Activated CD4-positive, alpha-beta T cell treated with anti-CD3 and anti-CD28 coated beads for 24 hours (primary cell): Measurements from ENCODE around the gene SMAD6.
A peak's percentile ranks its signal among the peaks of the same experiment; 100 is the strongest.

Experiments
- DNase-seq, 2 donors: peaks; one replicate each; pipeline ENCODE4 v3.0.0-alpha.2; 2020; ENCODE audit warnings: low read depth in 2 of 2

Gene SMAD6

DNA sequence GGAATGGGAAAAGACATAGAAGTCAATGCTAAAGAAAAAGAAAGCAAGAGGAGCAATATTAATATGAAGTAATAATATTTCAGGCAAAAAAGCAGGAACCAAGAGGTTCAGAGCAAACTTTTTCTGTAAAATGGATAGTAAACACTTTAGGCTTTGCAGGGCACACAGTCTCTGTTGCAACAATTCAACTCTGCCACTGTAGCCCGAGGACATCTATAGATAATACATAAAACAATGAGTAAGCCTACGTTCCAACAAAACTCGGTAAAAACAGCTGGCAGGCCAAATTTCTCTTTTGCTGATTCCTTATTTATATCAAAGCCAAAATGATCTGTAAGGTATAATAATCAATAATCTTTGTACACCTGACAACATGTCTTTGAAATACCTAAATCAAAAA is 56.8 kb downstream of the SMAD6 start:
- no peak for DNase-seq

DNA sequence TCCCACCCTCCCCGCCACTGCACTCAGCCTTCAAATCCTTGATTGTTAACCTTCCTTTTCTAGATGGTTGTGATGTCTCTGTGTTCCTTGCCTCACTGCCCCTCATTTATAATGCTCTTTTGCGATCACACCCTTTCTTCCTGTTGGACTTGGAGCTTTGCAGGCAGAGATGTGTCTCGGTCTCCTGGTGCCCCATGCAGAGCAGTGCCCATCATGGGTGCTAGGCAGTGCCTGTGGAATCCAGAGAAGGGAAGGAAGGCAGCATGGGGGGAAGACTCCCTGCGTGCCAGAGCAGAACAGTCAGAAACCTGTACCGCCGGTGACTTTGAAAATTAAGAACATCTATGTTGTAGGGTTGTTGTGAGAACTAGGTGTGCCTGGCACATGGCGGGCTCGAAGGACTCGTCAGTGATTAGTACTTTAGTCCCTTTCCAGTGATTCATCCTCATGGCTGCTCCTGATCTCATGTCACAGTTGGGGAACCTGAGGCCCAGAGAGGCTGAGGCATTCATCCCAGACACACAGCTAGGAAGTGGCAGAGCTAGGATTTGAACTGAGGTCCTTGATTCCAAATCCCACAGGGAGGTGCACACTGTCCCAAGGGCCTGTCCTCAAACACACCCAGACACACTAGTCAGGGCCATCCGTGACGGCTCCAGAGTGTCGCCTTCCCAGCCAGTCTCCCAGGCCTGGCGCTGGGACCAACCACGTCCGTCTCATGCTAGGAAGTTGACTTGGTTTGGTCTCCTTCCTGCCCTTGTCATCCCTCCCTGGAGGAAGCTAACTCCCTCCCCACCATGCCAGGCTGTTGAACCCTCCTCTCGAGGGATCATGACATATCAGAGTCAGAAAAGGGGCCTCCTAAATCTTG is 58.3 kb downstream of the SMAD6 start:
- no peak for DNase-seq

GRCh38 chr15:66760968-66761725 is 59.1 kb downstream of the SMAD6 start:
- DNase-seq: no peak

- no peak for DNase-seq
These were observed 59.9 kb downstream of the SMAD6 start for GRCh38 chr15:66761726-66762595.

DNA sequence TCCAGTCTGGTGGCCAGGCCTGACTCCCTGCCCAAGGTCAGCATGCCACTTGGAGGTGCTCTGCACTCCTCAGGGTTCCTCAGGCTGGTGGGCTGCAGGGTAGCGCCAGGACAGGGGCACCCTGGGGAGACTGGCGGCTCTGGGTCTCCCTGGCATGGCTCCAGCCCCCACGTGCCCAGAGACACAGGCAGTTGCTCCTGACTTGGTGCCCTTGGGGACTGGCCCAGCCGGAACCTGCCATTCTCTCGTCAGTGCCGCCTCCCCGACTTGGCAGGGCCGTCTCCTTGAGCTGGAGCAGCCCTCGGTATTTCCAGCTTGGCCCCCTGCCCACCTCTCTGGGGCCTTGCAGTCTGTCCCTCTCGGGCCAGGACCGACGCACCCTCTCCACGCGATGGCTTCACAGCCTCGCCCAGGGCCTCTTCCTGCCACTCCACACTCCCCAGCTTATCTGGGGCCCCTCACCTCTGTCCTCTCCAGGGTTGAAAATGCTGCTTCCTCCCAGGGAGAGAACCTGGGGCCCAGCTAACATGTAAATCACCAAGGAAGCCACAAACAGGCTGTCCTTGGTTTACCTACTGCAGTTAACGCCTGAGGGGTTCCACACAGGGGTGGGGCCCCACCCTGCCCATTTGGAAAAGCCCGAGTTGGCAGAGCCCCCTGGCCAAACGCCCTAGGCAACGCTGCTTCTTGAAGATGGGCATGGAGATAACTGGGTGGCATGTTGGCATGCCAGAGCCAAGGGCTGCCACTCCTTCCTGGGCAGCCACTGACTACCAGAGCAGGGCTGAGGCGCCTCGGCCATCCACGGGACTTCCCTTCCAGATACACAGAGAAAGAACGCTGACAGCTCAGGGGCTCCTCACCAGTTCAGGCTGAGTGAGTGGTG is 61.4 kb downstream of the SMAD6 start:
- DNase-seq: no peak

DNA sequence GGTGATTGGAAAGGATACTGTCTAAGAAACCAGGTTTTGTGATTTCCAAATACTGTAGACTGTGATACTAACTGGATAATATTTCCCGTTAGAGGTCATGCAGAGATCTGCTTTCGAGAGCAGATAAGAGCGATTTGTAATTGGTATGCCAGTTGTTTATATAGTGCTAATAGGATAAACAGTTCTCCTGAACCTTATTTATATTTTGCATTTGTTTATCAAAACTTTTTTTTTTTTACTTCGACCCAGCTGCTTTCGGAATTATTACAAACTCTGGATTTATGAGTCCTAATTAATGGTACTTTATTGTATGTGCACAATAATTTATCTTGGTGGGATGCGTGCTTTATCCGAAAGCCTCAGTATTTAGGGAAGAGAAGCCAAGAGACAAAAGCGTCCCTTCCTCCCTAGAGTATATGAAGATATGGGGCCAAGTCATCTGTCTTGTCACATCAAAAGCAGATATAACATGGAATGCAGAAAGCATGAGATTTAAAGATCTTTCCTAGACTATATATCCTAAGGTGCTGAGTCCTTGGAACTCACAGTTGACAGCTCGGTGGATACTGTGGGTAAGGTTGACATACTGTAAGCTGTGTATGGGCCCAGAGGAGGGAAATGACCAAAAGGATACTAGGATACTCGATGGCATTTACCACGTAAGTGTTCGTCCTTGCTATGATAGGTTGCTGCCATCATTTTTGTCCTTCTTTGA is 62.2 kb downstream of the SMAD6 start:
- DNase-seq: no peak

- DNase-seq: no peak
These were observed 63.6 kb downstream of the SMAD6 start for GRCh38 chr15:66765478-66766281.

DNA sequence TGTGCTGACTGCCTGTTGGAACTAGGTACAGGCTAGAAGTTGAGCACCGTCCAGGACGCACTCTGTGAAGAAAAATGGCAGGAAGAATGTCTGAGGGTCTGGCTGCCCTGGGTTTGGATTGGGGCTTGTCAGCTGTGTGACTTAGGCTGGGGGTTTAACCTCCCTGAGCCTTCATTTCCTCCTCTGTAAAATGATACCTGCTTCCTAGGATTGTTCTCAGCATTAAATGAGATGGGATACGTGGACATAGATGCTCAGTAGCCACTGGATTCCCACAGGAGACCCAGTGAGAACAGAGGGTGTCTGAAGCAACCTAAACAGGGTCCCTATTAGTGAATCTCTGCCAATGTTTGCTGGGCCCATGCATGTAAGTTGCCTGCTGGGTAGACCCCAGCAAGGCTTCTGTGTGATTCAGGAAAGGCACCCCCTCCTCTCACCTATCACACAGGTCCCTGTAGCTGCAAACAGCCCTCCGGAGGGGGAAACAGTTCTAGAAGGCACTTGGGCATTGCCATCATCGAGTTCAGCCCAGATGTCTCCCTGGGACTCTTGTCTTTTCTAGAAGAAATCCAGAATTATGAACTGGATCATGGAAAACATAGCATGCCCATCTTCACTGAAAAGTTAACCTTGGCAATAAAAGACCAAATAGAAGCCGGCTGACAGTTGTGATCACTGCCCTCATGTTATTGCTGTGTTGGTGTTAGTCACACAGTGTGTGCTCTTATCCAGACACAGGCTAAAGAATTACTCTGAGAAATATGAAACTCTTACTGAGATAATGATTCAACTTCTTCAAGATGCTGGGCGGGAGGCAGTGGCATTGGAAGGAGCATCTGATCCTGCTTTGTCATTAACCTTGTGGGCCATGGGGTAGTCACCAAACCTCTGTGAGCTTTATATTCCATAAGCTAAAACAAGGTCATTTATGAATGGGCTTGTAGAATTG is 64.5 kb downstream of the SMAD6 start:
- no peak for DNase-seq

DNA sequence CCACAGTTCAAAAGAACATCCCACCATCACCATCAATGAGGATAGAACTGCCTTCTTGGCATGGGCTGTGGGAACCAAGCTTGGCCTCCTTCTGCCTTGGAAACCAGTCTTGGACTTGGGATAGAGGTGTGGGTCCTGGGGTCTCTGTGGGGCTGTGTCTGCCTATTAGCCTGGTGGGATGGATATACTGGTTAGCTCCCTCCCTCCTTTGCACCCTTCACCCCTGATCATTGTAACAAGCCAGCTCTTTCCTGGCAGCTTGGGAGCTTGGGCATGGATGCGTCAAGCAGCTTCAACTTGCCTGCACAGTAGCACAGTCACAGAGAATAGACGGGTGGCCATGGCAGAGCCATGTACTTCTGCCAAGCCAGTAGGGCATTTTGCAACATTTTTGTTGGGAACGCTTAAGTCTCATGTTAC is 65.2 kb downstream of the SMAD6 start:
- no peak for DNase-seq

DNA sequence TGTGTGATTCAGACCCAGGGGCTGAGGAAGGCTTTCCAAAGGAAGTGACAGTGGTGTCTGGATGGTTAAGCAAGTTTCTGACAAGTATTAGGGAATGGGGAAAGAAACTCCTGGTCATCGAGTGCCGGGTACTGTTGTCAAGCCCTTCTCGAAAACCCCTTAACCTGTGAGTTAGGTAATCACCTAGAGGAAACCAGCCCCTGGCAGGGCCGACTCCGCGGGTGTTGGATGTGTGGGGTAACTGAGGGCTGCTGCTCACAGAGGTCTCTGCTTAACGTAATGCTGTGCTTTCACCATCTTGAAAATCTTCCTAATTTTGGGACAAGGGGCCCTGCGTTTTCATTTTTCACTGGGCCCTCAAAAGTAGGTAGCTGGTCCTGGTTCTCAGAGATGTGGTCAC is 67.0 kb downstream of the SMAD6 start:
- no peak for DNase-seq

DNA sequence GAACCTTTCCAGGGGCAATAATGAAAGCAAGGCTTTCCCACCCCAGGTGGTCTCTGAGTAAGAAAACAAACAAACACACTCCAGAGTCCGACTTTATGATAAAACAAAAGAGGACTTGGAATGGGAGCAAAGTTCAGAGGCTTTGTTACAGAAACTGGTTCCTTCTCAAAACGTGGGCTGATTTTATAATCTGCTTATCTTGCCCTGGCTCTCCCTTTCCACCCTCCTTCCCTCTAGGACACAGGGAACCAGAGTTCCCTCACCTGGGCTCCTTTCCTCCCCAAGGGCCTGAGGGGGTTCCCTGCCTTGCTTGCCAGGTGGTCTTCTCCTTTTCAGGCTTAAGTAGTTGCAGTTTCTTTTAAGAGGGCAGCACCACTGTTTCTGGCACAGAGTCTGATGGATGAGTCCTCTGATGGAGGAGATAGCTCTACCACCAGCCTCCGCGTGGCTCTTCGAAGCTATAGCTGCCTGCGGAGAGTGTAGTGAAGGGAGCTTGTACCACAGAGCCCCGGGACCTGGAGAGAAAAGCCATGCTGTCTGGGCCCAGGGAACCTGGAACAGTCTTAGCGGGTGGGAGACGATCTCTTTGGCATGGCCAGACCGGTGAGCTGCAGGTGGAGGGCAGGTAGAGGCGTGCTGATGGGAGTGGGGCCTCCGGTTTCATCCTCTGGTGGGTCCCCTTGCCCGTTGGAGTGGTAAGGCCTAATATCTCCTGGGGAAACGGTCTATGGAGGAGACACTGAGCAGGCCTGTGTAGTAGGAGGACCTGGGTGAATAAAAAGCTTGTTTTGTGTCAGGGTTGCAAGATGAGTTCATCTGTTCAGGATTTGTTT is 68.7 kb downstream of the SMAD6 start:
- DNase-seq: no peak

- DNase-seq: no peak
These were observed 69.3 kb downstream of the SMAD6 start for GRCh38 chr15:66771351-66771650.

DNA sequence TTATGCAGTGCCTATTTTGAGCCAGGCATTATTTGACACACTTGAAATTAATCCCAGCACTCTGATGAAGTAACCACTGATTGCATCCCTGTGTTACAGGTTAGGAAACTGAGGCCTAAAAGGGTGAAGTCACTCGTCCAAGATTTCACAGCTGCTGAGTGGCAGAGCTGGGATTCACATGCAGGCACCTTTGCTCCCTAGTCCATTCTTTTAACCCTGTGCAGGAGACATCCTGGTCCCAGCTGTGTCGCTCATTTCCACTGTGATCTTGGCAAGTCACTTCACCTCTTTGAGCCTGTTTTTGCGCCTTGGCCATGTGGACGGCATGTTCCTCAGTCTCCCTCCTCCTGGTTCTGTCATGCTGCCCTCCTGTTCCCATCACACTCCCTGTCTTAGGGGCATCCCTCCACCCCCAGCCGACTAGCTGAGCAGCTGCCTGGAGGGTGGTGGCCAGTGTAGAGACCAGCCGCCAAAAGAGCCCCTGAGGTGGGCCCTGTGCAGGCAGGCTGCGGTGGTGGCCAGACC is 70.6 kb downstream of the SMAD6 start:
- DNase-seq: no peak

DNA sequence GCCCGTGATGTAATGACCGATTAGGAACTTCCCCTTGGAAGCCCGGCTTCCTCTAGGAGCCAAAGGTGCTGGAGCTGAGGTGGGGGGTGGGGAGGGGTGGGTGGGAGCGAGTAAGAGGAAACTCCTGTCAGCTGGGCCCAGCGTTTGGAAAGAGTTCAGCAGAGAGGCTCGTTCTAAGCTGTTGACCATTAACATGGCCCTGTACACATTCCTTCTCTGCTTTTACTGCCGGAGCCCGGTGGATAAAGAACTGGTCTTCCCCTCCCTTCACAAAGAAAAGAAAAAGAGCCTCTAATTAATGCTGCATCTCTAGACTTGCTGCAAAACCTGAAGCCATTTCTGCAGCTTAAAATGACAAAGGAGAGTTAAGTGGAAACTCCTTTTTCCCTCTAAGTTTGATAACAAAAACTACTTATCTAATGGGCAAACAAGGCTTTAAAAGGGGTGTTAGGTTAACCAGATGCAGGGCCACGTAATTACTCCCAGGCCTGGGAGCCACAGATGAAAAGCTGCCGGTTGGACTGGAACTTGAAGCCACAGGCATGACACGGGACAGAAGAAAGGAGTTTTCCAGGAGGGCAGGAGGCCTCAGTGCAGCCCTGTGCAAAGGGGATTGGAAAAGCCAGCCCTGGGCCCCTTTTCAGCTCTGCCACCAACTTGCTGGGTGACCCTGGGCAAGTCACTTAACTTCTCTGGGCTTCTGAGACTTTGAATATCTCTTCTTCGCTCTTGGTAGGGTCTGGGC is 71.3 kb downstream of the SMAD6 start:
- DNase-seq: no peak

GRCh38 chr15:66774001-66774814 is 72.2 kb downstream of the SMAD6 start:
- peak; percentile 5 to 20 for DNase-seq
